Activated naive CD4-positive, alpha-beta T cell treated with anti-CD3 and anti-CD28 coated beads, Interleukin-2, amount 10 ng/mL, durations not matched to agents 5 hours and 36 hours (primary cell): ENCODE data around the gene SEC24A. TPM values are rescaled to one million over a fixed set of nuclear protein-coding genes. Genes with fewer than 3 reads are reported as not detected.

Experiments
- total RNA-seq, 2 experiments: library from RNA; stranded (reverse); gene quantifications; one replicate each; pipeline ENCODE4 v1.2.3, GENCODE V29; 2021

SEC24A gene
- total RNA-seq: 10 to 100 TPM; 20.2 to 20.5 TPM

DNA sequence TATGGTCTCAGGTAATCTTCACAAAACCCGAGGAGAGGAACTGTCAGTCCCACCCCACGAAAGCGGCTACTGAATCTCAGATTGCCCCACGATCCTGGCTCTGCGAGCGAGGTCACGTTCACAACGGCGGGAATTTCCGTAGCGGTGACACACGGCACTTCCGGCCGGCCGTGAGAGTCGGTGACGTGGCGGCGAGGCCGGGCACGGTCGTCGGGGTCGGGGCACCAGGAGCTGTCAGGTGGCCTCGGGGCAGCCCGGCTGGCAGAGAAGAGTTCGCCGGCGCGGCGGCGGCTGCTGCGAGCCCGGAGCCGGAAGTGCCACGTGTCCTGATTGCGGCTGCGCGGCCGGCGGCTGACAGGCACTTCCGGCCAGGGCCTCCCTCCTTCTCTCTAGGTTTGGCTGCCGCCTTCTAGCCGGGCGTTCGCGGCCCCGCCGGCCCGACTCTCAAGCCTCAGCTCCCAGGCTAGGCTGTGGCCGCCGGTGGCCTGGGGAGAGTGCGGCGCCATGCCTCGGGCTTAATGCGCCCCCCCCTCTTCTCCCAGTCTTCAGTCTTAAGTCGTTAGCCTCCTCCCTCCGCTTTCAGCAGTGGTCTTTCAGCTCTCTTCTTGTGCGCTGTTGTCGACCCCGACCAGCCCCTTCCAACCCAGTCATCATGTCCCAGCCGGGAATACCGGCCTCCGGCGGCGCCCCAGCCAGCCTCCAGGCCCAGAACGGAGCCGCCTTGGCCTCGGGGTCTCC lies at the start of gene SEC24A:
TSS of gene SEC24A (plus strand) at position 361 of the 738 bp plus-strand sequence. CDS start at position 653, 292 bp downstream.

GRCh38 chr5:134738133-134738962 lies 89.8 kb downstream of the SEC24A start, which contains the start of gene CAMLG:
Gene CAMLG (plus strand): TSS chr5:134738548. CDS start chr5:134738621, 73 bp downstream.

GRCh38 chr5:134758504-134759341 lies 110.1 kb downstream of the SEC24A start, which contains the start of gene DDX46:
Gene DDX46 (plus strand): TSS chr5:134758779. CDS start chr5:134758939, 160 bp downstream.

Other genes starting within 250 kb of the SEC24A start
- 10 to 100 TPM; 17.5 to 18.5 TPM for gene CDKN2AIPNL, start 236.9 kb upstream of the SEC24A start, total RNA-seq
- gene JADE2, start 123.1 kb upstream of the SEC24A start, total RNA-seq: 10 to 100 TPM; 81.4 to 82.0 TPM
- 10 to 100 TPM; 39.5 to 39.9 TPM for gene SAR1B, start 16.0 kb upstream of the SEC24A start, total RNA-seq
- 10 to 100 TPM; 27.1 to 27.2 TPM for gene CAMLG, start 89.8 kb downstream of the SEC24A start, total RNA-seq
- gene DDX46, start 110.0 kb downstream of the SEC24A start, total RNA-seq: 10 to 100 TPM; 57.3 to 64.0 TPM
- gene C5orf24, start 197.2 kb downstream of the SEC24A start, total RNA-seq: 10 to 100 TPM; 28.2 to 30.9 TPM
- 10 to 100 TPM; 48.1 to 48.2 TPM for gene TXNDC15, start 225.6 kb downstream of the SEC24A start, total RNA-seq